WTC11 (cell line): ENCODE data around the gene TMCC1.

ENCODE experiments used
- ATF3 ChIP-seq: sonication (generic); formaldehyde crosslinking; conservative IDR thresholded peaks from 2 replicates; pipeline ENCODE4 v1.8.1; 2022; ENCODE audit warnings: mild to moderate bottlenecking, missing genetic modification reagents
- CTCF ChIP-seq: fragments of 200-600 bp; IDR thresholded peaks from 2 replicates; pipeline ENCODE4 v1.8.0; 2022; ENCODE audit warnings: antibody characterized with exemption
- HMGXB4 ChIP-seq: sonication (generic); formaldehyde crosslinking; IDR thresholded peaks from 2 replicates; pipeline ENCODE4 v1.8.1; 2023; ENCODE audit warnings: mild to moderate bottlenecking, moderate library complexity, missing genetic modification reagents
- MYBL2 ChIP-seq: sonication (generic); formaldehyde crosslinking; IDR thresholded peaks from 2 replicates; pipeline ENCODE4 v1.8.1; 2023; ENCODE audit warnings: mild to moderate bottlenecking, moderate library complexity, missing genetic modification reagents
- NFE2L1 ChIP-seq: sonication (generic); formaldehyde crosslinking; IDR thresholded peaks from 2 replicates; pipeline ENCODE4 v1.8.1; 2023; ENCODE audit warnings: missing genetic modification reagents
- NR3C1 ChIP-seq: sonication (generic); formaldehyde crosslinking; conservative IDR thresholded peaks from 2 replicates; pipeline ENCODE4 v1.8.1; 2023; ENCODE audit warnings: low read depth, mild to moderate bottlenecking, missing genetic modification reagents

DNA sequence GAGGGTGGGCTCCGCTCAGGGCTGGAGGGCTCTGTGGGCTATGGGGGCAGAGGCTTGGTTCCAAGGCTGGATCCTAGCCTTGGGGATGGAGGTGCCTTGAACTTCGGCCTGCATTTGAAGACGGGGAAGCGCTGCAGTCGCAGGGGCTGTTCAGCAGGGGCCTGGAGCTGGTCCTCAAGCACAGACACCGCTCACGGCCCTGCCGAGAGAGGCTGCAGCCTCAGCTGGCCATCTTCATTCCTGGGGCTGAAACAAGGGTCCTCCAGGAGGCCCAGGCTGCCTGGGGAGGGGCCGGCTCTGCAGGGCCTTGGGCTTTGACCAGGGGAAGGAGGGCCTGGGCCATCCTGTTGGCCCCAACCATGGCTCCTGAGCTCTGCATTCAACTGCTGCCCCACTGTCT, 261.5 kb downstream of the TMCC1 start:
- TF ChIP-seq NFE2L1, result no peak
- TF ChIP-seq CTCF, result no peak
- TF ChIP-seq HMGXB4, result no peak
- no peak for TF ChIP-seq NR3C1 (CRISPR knock-in tag)
- TF ChIP-seq ATF3 (CRISPR knock-in tag), result no peak
- no peak for TF ChIP-seq MYBL2 (CRISPR knock-in tag)
